ENCODE results near the gene IP6K2. TPM values are rescaled to one million over a fixed set of nuclear protein-coding genes. Genes with fewer than 3 reads are reported as not detected.

IP6K2 gene
- total and polyA plus RNA-seq, 2 of the 13 experiments (the other 11 are each of a cell fraction or from before 2014, with no cell fraction given), result 85.5 to 112 TPM

GRCh38 chr3:48656061-48656840, 60.8 kb downstream of the IP6K2 start (continued):
- TF ChIP-seq LRRFIP1 (CRISPR knock-in tag; conservative IDR thresholded peaks at IDR 0.05) (no peak), RBFOX2 (IDR thresholded peaks at IDR 0.05; ENCODE audit: low read depth, low read length) (0 out of 2 replicates have a peak, but pooled peaks have one; percentile 33), GABPB1 (CRISPR knock-in tag; IDR thresholded peaks at IDR 0.05) (peak; percentile 79), SAP130 (CRISPR knock-in tag; IDR thresholded peaks at IDR 0.05; ENCODE audit: low read depth) (peak; percentile 39; the same call in 1 of the 2 replicates), POGK (CRISPR knock-in tag; conservative IDR thresholded peaks at IDR 0.05) (0 out of 2 replicates have a peak, but pooled peaks have one; percentile 36), MLX (CRISPR knock-in tag; IDR thresholded peaks at IDR 0.05) (no peak), ARID4A (CRISPR knock-in tag; IDR thresholded peaks at IDR 0.05; ENCODE audit: borderline replicate concordance) (peak; percentile 56; the same call in 1 of the 2 replicates), ELF1 (CRISPR knock-in tag; IDR thresholded peaks at IDR 0.05) (0 out of 2 replicates have a peak, but pooled peaks have one; percentile 36), MED1 (CRISPR knock-in tag; IDR thresholded peaks at IDR 0.05) (peak; percentile 44; the same call in 1 of the 2 replicates), E2F1 (CRISPR knock-in tag; IDR thresholded peaks at IDR 0.05) (peak; percentile 44; the same call in 1 of the 2 replicates), UBTF (CRISPR knock-in tag; IDR thresholded peaks at IDR 0.05) (peak; percentile 41; the same call in 1 of the 2 replicates), SP4 (CRISPR knock-in tag; IDR thresholded peaks at IDR 0.05) (peak; percentile 46; the same call in 1 of the 2 replicates), NR2F6 (IDR thresholded peaks at IDR 0.05) (no peak), NR2F6 (CRISPR knock-in tag; IDR thresholded peaks at IDR 0.05) (peak; percentile 14; the same call in 1 of the 2 replicates), YY1 (IDR thresholded peaks at IDR 0.05; ENCODE audit: insufficient read depth, insufficient replicate concordance, low read depth, low read length) (peak; percentile 54)

Measured in HepG2 (cell line).